PC-3 (cell line): Measurements from ENCODE around the gene OR6C2.

ENCODE experiments used
- EZH2 ChIP-seq: fragments of 300-600 bp; sonication (generic); IDR thresholded peaks from one replicate; pipeline ENCODE4 v1.6.1; 2017; ENCODE audit warnings: antibody characterized with exemption, mild to moderate bottlenecking, low read length; ENCODE audit not compliant: unreplicated experiment
- TF ChIP-seq, protein P1 (sequence below): fragments of 300-600 bp; sonication (generic); conservative IDR thresholded peaks from 2 replicates; pipeline ENCODE4 v1.5.1; 2017; ENCODE audit warnings: antibody characterized with exemption, low read depth, mild to moderate bottlenecking, low read length

DNA sequence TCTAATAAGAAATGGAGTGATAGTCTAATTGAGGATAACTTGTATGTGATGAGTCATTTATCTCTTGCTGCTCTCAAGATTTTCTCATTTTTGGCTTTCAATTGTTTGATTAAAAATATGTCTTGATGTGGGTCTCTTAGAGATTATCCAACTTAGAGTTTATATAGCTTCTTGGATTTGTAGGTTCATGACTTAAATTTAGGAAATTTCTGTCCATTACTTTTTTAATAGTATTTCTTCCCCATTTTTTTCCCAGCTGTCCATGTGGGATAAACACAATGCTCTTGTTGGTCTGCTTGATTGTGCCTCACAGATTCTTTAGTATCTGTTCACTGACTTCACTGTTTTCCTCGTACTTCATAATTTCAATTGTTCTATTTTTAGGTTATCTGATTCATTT lies 36.0 kb upstream of the OR6C2 start:
- TF ChIP-seq, protein P1, sequence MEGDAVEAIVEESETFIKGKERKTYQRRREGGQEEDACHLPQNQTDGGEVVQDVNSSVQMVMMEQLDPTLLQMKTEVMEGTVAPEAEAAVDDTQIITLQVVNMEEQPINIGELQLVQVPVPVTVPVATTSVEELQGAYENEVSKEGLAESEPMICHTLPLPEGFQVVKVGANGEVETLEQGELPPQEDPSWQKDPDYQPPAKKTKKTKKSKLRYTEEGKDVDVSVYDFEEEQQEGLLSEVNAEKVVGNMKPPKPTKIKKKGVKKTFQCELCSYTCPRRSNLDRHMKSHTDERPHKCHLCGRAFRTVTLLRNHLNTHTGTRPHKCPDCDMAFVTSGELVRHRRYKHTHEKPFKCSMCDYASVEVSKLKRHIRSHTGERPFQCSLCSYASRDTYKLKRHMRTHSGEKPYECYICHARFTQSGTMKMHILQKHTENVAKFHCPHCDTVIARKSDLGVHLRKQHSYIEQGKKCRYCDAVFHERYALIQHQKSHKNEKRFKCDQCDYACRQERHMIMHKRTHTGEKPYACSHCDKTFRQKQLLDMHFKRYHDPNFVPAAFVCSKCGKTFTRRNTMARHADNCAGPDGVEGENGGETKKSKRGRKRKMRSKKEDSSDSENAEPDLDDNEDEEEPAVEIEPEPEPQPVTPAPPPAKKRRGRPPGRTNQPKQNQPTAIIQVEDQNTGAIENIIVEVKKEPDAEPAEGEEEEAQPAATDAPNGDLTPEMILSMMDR = no peak
- TF ChIP-seq EZH2 = no peak
